Hepatic stellate cell (primary cell): Measurements from ENCODE around the gene LDLR.
A peak's percentile ranks its signal among the peaks of the same experiment; 100 is the strongest.

ENCODE experiments used
- DNase-seq: peaks from one replicate; pipeline ENCODE4 v3.0.0; 2011; ENCODE audit warnings: low spot score

The LDLR gene

GRCh38 chr19:11089254-11090013 lies at the start of gene LDLR:
LDLR (plus strand) TSS chr19:11089463; CDS start chr19:11089549, 86 bp downstream.
- DNase-seq = peak; percentile 87

- DNase-seq = no peak
Measured at GRCh38 chr19:11041194-11041593, 48.1 kb upstream of the LDLR start.

DNA sequence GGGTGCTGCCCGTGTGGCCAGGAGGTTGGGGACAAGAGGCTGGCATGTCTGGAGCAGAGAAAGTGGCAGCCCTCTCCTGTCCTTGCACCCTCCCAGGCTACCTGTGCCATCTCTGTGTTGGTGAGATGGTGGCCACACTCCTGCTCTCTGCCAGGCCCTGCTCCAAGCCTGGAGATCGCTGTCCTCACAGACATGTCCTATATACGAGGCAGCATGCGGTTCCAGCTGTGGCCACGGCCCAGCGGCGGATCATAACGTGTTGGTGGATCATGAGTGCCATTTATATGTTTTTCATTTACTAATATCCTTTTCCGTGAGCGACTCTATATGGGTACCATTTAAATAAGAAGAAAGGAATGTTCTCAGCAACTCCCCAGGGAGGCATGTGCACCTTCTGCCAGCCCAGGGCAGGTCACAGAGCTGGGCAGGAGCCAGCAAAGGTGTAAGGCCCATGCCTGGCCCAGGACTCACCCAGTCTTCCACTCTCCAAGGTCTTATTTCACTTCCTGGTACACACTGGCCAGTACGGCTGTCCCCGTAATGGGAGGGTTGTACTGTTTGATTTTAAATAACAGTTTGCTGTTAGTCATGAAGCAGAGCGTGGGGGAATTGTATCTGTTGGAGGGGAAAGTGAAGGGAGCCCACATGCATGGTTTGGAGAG lies 47.2 kb upstream of the LDLR start:
- no peak for DNase-seq

DNA sequence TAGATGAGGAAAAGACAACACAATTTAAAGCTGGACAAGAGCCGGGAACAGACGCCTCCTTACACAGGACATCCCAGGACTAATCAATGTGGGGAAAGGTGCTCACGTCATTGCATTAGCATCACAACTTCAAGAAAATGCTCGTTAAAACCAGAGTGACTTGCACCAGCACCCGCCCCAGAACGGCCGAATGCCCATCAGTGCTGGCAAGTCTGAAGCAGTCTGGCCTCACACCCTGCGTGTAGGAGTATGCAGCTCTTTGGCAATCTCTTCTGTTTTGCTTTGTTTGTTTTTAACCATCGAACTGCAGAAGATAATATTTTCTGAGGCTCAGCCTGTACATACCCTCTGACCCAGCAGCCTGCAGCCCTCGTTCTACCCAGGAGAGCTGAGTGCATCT lies 44.8 kb upstream of the LDLR start:
- no peak for DNase-seq

DNA sequence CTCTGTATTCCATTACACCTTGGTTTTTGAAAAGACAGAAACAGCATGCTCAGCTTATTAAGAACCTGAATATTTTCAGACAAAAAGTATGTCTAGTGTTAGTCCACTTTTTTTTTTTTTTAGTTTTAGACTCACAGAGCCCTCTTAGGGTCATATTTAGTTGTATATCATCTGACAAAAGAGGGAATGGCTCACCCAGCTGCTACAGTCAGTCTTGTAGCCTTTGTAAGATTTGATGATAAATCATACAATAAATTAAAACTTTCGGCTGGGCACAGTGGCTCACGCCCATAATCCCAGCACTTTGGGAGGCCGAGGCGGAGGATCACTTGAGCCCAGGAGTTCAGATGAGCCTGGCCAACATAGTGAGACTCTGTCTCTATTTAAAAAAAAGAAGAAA lies 43.7 kb upstream of the LDLR start:
- DNase-seq = no peak

- DNase-seq = no peak
Measured at GRCh38 chr19:11046605-11047354, 42.5 kb upstream of the LDLR start.

- no peak for DNase-seq
Measured at GRCh38 chr19:11047866-11048265, 41.4 kb upstream of the LDLR start.

GRCh38 chr19:11050323-11051114 lies 38.7 kb upstream of the LDLR start:
- no peak for DNase-seq

GRCh38 chr19:11053817-11054195 lies 35.5 kb upstream of the LDLR start:
- DNase-seq = no peak

DNA sequence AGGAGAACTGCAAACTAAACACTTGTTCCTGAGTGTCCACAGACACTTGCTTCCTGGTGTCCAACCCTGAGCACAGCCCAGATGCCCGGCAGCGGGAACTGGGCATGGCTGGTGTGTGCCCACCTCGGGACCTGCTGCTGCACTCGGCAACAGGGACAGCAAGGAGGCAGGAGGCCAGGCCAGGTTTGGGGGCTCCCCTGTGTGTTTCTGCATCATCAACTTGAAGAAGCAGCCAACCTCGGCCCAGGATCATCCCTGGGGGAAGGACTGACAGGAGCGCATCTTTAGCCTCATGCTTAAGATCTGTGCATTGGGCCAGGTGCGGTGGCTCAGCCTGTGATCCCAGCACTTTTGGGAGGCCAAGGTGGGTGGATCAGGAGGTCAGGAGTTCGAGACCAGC lies 35.1 kb upstream of the LDLR start:
- no peak for DNase-seq

- no peak for DNase-seq
Measured at GRCh38 chr19:11054628-11055027, 34.6 kb upstream of the LDLR start.

DNA sequence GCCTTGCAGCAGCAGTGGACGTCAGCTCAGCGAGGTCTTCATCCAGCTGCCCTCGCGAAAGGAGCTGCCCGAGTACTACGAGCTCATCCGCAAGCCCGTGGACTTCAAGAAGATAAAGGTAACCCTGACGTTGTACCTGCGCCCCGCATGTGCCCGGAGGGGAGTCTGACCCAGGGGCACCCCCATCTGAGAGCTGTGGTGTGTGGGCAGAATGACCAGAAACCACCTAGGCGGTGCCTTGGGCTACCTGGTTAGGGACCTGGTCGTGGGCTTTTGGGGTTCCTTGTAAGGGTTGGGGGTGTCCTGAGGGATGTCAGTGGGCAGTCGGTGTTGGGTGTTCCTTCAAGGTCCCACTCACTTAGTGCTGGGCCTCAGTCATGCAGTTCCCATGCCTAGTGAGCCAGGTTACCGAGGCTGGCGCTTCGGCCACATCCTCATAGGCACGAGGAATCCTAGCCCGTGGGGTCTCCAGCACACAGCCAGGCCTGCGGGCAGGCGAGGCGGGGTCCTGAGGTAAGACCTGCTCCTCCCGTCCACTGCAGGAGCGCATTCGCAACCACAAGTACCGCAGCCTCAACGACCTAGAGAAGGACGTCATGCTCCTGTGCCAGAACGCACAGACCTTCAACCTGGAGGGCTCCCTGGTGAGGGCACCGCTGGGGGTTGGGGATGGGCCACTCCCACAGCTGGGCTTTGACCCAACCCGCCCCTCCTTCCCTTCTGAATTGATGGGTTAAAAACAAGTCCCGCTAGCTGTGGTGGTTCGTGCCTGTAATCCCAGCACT lies 30.8 kb upstream of the LDLR start:
- no peak for DNase-seq

GRCh38 chr19:11059511-11060358 lies 29.5 kb upstream of the LDLR start:
- DNase-seq = no peak

DNA sequence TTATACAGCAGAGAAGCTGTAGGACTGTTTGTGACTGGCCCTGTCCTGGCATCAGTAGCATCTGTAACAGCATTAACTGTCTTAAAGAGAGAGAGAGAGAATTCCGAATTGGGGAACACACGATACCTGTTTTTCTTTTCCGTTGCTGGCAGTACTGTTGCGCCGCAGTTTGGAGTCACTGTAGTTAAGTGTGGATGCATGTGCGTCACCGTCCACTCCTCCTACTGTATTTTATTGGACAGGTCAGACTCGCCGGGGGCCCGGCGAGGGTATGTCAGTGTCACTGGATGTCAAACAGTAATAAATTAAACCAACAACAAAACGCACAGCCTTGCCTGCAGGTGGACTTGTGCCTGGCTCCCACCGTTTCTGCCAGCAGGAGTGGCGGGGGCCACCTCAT lies 27.3 kb upstream of the LDLR start:
- DNase-seq = no peak

- DNase-seq = no peak
Measured at GRCh38 chr19:11063434-11063833, 25.8 kb upstream of the LDLR start.

DNA sequence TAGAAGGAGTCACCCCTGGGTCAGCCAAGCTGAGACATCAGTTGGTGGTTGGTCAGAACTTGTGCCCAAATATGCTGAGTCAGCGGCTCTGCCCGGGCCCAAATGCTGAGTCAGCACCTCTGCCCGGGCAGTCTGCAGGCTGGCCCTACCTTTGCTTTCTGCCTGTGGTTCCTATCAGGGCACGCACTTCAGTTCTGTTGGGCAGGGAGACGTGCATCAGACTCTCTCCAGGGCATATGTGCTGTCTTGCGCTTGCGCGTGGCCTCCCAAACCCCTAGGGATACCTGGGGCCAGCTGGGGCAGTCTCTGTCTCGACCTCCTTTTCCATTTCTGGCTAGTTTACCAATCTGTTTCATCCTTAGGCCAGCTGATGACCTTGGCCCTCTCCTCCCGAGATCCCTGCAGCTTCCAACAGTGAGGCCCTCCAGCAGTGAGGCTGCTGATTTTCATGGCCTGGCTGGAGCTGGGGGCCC lies 24.4 kb upstream of the LDLR start:
- DNase-seq = peak; percentile 34

DNA sequence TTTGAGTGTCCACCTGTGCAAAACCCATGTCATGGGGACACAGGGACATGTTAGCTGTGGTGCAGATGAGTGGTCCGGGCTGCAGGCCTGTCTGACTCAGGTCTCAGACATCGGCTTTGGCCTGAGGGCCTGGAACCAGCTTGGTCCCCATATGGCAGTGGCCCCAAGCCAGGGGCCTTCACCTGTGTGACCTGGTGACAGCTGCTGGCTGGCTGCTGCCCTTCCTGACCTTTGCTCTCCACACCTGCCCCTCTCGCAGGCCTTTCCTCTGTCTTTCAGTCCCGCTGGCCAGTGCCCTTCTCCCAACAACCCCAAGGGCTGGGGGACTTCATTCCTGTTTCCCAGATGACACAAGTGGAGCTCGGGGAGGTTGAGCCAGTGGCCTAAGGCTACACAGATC lies 22.9 kb upstream of the LDLR start:
- DNase-seq = no peak

DNA sequence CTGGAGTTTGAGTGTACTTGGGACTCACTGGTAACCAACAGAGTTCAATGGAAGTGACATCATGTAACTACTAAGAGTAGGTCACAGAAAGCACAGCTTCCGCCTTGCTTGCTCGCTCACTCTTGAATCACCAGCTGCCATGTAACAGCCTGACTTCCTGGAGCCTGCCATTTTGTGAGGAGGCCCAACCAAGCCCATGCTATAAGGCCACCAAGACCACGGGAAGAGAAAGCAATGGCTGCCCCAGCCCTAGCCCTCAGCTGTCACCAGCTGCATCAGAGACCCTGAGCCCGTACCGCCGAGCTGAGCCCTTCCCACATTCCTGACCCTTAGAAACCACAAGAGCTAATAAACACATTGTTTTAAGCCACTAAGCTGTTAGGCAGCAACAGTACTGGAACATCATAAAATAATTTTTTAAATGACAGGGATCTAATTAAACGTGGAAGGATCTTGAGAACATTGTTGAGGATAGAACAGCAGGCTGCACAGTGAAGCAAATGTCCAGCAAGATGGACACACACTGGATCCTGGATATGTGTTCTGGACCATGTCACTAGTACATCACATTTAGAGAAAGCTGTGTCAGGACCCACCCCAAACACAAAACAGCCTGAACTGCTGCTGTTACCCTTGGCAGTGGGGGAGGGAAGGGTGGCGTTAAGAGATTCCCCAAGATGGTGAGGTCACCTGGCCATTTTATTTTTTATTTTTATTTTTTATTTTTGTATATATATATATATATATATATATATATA lies 21.7 kb upstream of the LDLR start:
- DNase-seq = no peak

DNA sequence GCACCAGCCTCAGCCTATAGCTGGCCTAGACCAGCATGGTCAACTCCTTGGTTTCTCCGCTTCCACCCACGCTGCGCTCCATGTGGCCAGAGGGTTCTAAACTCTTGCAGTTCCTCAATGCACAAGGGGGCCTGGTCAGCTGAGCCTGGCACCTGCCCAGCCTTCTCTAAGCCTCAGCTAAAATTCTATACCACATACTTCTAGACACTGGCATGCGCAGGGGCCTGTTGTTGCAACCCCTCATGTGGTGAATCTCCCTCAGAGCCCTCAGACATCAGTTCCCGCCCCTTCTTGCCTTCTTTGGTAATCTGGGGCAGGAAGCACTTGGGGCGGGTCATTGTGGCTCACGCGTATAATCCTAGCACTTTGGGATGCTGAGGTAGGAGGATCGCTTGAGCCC lies 19.7 kb upstream of the LDLR start:
- no peak for DNase-seq

DNA sequence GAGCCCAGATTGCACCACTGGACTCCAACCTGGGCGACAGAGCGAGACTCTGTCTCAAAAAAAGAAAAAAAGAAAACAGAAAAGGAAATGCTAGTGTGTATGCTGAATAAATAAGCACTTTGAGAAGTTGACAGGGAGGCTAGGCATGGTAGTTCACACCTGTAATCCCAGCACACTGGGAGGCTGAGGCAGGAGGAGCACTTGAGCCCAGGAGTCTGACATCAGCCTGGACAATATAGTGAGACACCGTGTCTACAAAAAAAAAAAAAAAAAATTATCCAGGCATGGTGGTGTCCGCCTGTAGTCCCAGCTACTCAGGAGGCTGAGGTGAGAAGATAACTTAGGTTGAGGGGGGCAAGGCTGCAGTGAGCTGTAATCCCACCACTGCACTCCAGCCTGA lies 19.1 kb upstream of the LDLR start:
- DNase-seq = no peak
